ENCODE data around the gene TRPC4. TPM values are rescaled to one million over a fixed set of nuclear protein-coding genes. Genes with fewer than 3 reads are reported as not detected.

The TRPC4 gene
- total RNA-seq, 1 experiment from 2014 or later = 19.0 TPM

- H3K27ac ChIP-seq (ENCODE audit: insufficient read length, low read depth, low read length) = no peak overlapping the region
- H3K4me1 ChIP-seq (ENCODE audit: insufficient read depth, low read length) = no peaks in the 10 kb centered on the region
- no peaks in the 10 kb centered on the region; a peak in 2 of 5 replicates for H3K9me3 Mint-ChIP-seq
- H3K79me1 ChIP-seq (ENCODE audit: insufficient read depth, low read depth, low read length, poor library complexity, severe bottlenecking) = no peaks in the 10 kb centered on the region
- H4K20me1 ChIP-seq (ENCODE audit: control insufficient read depth, insufficient read depth, insufficient read length) = no peaks in the 10 kb centered on the region
- H4K91ac ChIP-seq (ENCODE audit: insufficient read length, low read depth, low read length) = no peak overlapping the region
- H3K79me2 ChIP-seq (ENCODE audit: insufficient read depth, low read length) = no peaks in the 10 kb centered on the region
- H3K56ac ChIP-seq (ENCODE audit: insufficient read length, low read depth, low read length) = no peak overlapping the region
- H2BK15ac ChIP-seq (ENCODE audit: low read depth, low read length) = no peak overlapping the region
- no peak overlapping the region for H2BK20ac ChIP-seq (ENCODE audit: low read depth, low read length, poor library complexity, severe bottlenecking)
- H3K23me2 ChIP-seq (ENCODE audit: insufficient read length, low read depth, low read length, poor library complexity, severe bottlenecking) = no peaks in the 10 kb centered on the region
- no peaks in the 10 kb centered on the region for H3K27me3 Mint-ChIP-seq (ENCODE audit: low read depth)
- H2BK120ac ChIP-seq (ENCODE audit: low read depth, low read length, poor library complexity, severe bottlenecking) = no peak overlapping the region
- H3T11ph ChIP-seq (ENCODE audit: low read length) = no peak overlapping the region
- no peak overlapping the region for H4K8ac ChIP-seq (replicated peaks; ENCODE audit: insufficient read length, low read depth, low read length)
- no peak overlapping the region for H4K5ac ChIP-seq (ENCODE audit: insufficient read length, low read depth, low read length)
- H3K4me1 Mint-ChIP-seq = peaks cover 6 to 8% of the 10 kb centered on the region in 2 experiments
- no peak overlapping the region for H3K4ac ChIP-seq (ENCODE audit: low read depth, low read length)
- no peak overlapping the region for H2AFZ ChIP-seq (ENCODE audit: low read length)
- H2BK12ac ChIP-seq (ENCODE audit: insufficient read length, low read depth, low read length) = no peak overlapping the region
- peak overlapping the region in 1 of 3 experiments; percentile 7; a peak in 1 of 7 replicates for H3K27ac Mint-ChIP-seq
- no peak overlapping the region for H3K14ac ChIP-seq (ENCODE audit: insufficient read depth, low read length)
- WGBS (ENCODE audit: extremely low coverage, insufficient read length, low lambda C conversion rate) = no CpG with 5 or more reads among the region's 1 CpG
- DNase-seq = no peak
- H3K4me3 Mint-ChIP-seq = no peak overlapping the region
- no peak overlapping the region for H3K18ac ChIP-seq (ENCODE audit: insufficient read length, low read depth, low read length)
- no peak overlapping the region for H3K9ac ChIP-seq (ENCODE audit: extremely low read depth, insufficient read length, low read length)
- no peaks in the 10 kb centered on the region; a peak in 1 of 7 replicates for H3K36me3 Mint-ChIP-seq (ENCODE audit: insufficient read depth in 1 of 3, low read depth in 3 of 3)
- H3K23ac ChIP-seq (ENCODE audit: insufficient read length, low read depth, low read length) = no peak overlapping the region
- H3K9me3 ChIP-seq (ENCODE audit: control insufficient read depth, low read depth, low read length) = no peaks in the 10 kb centered on the region
- no peak overlapping the region for H2AK5ac ChIP-seq (ENCODE audit: insufficient read length, low read length)
- H2BK5ac ChIP-seq (ENCODE audit: insufficient read length, low read length) = no peak overlapping the region
- no peak overlapping the region for H3K4me2 ChIP-seq (ENCODE audit: insufficient read depth, insufficient read length, low read length)
- TF ChIP-seq, protein P1, sequence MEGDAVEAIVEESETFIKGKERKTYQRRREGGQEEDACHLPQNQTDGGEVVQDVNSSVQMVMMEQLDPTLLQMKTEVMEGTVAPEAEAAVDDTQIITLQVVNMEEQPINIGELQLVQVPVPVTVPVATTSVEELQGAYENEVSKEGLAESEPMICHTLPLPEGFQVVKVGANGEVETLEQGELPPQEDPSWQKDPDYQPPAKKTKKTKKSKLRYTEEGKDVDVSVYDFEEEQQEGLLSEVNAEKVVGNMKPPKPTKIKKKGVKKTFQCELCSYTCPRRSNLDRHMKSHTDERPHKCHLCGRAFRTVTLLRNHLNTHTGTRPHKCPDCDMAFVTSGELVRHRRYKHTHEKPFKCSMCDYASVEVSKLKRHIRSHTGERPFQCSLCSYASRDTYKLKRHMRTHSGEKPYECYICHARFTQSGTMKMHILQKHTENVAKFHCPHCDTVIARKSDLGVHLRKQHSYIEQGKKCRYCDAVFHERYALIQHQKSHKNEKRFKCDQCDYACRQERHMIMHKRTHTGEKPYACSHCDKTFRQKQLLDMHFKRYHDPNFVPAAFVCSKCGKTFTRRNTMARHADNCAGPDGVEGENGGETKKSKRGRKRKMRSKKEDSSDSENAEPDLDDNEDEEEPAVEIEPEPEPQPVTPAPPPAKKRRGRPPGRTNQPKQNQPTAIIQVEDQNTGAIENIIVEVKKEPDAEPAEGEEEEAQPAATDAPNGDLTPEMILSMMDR (conservative IDR thresholded peaks at IDR 0.05) = peak; percentile 63
- H3K27me3 ChIP-seq (ENCODE audit: insufficient read depth, low read length) = no peaks in the 10 kb centered on the region
Measured at GRCh38 chr13:37608750-37609339, 260.7 kb downstream of the TRPC4 start.

All from H9 (cell line).